BJ (cell line): Measurements from ENCODE around the gene BCL3. TPM values are rescaled to one million over a fixed set of nuclear protein-coding genes. Genes with fewer than 3 reads are reported as not detected.

Source experiments
- CTCF ChIA-PET: fragments of 350-600 bp; formaldehyde crosslinking; extraction: SDS; loops from one replicate; lab custom pipeline; 2021; ENCODE audit warnings: antibody characterized with exemption, inconsistent platforms; lab: Yijun Ruan, JAX
- POLR2A ChIA-PET: fragments of 300-600 bp; sonication (Branson Sonifier 250); formaldehyde crosslinking; extraction: SDS; loops from one replicate; lab custom pipeline; 2021; ENCODE audit warnings: antibody characterized with exemption; lab: Charles Lee
- DNase-seq: peaks from one replicate; pipeline ENCODE4 v3.0.0-alpha.2; 2011; ENCODE audit warnings: low read depth
- H3K27me3 ChIP-seq: 2 replicates; pipeline ENCODE4 v1.6.0; 2011; ENCODE audit warnings: low read length; ENCODE audit not compliant: control insufficient read depth, insufficient read depth
- H3K36me3 ChIP-seq: 2 replicates; pipeline ENCODE4 v1.5.1; 2011; ENCODE audit warnings: low read length; ENCODE audit not compliant: control insufficient read depth, insufficient read depth
- H3K4me3 ChIP-seq: 2 replicates; pipeline ENCODE4 v1.5.1; 2011; ENCODE audit warnings: low read depth, mild to moderate bottlenecking, control low read depth, low read length
- polyA plus RNA-seq: library from polyadenylated mRNA; depleted of rRNA; stranded (reverse); fragments of >200 nt; gene quantifications from 2 replicates; pipeline ENCODE4 v1.2.3, GENCODE V29; 2011
- TF ChIP-seq, protein P1 (sequence below): IDR thresholded peaks from 2 replicates; pipeline ENCODE4 v1.5.1; 2011; ENCODE audit warnings: low read depth, mild to moderate bottlenecking, control low read depth, inconsistent platforms, low read length, moderate library complexity; ENCODE audit not compliant: insufficient read depth

BCL3 gene
- polyA plus RNA-seq, 1 experiment: 9.1 TPM

GRCh38 chr19:44799627-44800346, 51.3 kb downstream of the BCL3 start:
- H3K4me3 ChIP-seq: no peak overlapping the region
- ChIA-PET POLR2A (no interaction called here), CTCF (interaction anchor here (0.7 to 2.5 kb wide), 4 partner anchors 16 to 46 kb away, joined by 3 to 19 read pairs (median 6); partner anchors contain the start of gene NECTIN2)
- peaks cover 3% of the 10 kb centered on the region; the same call in 1 of the 2 replicates for H3K27me3 ChIP-seq
- TF ChIP-seq, protein P1, sequence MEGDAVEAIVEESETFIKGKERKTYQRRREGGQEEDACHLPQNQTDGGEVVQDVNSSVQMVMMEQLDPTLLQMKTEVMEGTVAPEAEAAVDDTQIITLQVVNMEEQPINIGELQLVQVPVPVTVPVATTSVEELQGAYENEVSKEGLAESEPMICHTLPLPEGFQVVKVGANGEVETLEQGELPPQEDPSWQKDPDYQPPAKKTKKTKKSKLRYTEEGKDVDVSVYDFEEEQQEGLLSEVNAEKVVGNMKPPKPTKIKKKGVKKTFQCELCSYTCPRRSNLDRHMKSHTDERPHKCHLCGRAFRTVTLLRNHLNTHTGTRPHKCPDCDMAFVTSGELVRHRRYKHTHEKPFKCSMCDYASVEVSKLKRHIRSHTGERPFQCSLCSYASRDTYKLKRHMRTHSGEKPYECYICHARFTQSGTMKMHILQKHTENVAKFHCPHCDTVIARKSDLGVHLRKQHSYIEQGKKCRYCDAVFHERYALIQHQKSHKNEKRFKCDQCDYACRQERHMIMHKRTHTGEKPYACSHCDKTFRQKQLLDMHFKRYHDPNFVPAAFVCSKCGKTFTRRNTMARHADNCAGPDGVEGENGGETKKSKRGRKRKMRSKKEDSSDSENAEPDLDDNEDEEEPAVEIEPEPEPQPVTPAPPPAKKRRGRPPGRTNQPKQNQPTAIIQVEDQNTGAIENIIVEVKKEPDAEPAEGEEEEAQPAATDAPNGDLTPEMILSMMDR: no peak
- no peak for DNase-seq
- no peaks in the 10 kb centered on the region for H3K36me3 ChIP-seq

GRCh38 chr19:44800461-44800860, 52.0 kb downstream of the BCL3 start:
- peaks cover 3% of the 10 kb centered on the region; the same call in 1 of the 2 replicates for H3K27me3 ChIP-seq
- no peaks in the 10 kb centered on the region for H3K36me3 ChIP-seq
- ChIA-PET CTCF (no interaction called here), POLR2A (no interaction called here)
- TF ChIP-seq, protein P1: peak; percentile 98
- DNase-seq: no peak
- no peak overlapping the region for H3K4me3 ChIP-seq

GRCh38 chr19:44803442-44804428, 55.2 kb downstream of the BCL3 start:
- ChIA-PET POLR2A (no interaction called here), CTCF (interaction anchor here (0.6 to 3.4 kb wide), 9 partner anchors 20 to 570 kb away, joined by 3 to 24 read pairs (median 3); no protein-coding TSS in a partner anchor)
- DNase-seq: no peak
- H3K36me3 ChIP-seq: no peaks in the 10 kb centered on the region
- TF ChIP-seq, protein P1: no peak
- H3K27me3 ChIP-seq: peaks cover 3% of the 10 kb centered on the region; the same call in 1 of the 2 replicates
- H3K4me3 ChIP-seq: no peak overlapping the region

DNA sequence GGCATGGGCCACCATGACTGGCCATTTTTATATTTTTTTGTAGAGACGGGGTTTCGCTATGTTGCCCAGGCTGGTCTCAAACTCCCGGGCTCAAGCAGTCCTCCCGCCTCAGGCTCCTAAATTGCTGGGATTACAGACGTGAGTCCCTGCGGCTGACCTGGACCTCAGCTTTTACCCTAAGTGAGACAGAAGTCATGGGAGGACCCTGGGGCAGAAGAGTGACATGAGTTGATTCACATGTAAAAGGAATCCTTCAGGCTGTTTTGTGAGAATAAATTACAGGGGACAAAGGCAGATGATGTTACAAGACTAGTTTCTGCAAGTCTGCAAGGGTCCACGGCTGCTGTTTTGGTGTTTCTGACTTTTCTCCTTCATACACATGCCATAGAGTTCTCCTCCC, 57.8 kb downstream of the BCL3 start:
- CTCF ChIA-PET: interaction anchor here (2.0 to 4.5 kb wide), 4 partner anchors 10 to 83 kb away, joined by 7 to 27 read pairs (median 13); partner anchors contain the start of gene NECTIN2
- Histone ChIP-seq H3K36me3 (no peaks in the 10 kb centered on the region), H3K4me3 (no peak overlapping the region), H3K27me3 (peaks cover 3% of the 10 kb centered on the region; the same call in 1 of the 2 replicates)
- POLR2A ChIA-PET: no interaction called here
- DNase-seq: no peak
- TF ChIP-seq, protein P1: no peak
